GM19193 (cell line): Measurements from ENCODE around the gene ZNF407.

Experiments used
- POLR2A ChIP-seq: IDR thresholded peaks from 4 replicates; pipeline ENCODE4 v1.6.1; 2011; ENCODE audit not compliant: insufficient read depth, insufficient read length; ENCODE audit errors: extremely low read depth

Gene ZNF407

DNA sequence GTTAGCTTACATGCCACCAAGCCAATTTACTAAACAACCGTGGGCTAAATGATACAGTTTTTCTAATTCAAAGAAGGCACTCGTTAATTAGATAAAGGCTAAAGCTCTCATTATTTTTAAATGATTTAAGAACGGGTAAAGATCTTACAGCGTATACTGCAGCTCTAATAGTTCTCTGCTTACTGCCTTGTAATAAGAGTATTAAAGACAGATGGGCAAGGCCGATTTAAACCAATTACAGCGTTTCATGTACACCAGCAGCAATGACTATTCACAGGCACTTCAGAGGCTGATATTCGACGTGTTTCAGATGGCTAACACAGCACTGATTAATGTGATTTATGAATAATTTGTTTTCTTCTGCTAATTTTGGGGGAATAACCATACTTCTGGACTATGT is 259.3 kb downstream of the ZNF407 start:
- no peak for TF ChIP-seq POLR2A

DNA sequence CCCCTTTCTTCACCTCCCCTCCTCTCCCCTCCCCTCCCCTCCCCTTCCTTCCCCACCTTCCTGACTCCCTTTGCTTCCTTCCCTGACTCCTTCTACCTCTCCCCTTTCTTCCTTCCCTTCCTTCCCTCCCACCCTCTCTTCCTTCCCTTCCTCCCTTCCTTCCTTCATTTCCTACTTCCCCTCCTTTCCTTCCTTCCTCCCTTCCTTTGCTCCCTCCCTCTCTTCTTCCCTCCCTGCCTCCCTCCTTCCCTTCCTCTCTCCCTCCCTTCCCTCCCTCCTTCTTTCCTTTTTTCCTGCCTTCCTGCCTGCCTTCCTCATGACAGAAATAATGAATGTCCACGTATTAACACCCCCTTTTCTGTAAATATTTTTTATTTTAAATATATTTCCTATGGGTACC is 260.2 kb downstream of the ZNF407 start:
- no peak for TF ChIP-seq POLR2A

DNA sequence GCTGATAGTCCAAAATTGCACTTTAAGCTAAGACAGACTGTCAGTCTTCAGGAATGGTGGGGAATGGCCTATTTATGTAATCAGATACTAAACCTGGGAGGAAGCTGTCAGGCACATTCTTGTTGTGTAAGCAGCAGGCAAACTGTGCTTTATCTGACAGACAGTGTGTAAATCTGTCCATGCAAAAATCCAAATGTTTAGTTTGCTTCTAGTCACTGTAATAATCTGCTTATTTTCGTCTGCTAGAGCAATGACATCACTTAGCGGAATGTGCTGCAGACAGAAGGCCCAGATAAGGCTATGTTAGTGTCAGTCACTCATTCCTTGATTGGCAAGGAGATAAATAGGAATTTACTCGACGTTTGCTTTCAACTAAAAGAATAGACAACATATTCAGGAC is 263.5 kb downstream of the ZNF407 start:
- no peak for TF ChIP-seq POLR2A

DNA sequence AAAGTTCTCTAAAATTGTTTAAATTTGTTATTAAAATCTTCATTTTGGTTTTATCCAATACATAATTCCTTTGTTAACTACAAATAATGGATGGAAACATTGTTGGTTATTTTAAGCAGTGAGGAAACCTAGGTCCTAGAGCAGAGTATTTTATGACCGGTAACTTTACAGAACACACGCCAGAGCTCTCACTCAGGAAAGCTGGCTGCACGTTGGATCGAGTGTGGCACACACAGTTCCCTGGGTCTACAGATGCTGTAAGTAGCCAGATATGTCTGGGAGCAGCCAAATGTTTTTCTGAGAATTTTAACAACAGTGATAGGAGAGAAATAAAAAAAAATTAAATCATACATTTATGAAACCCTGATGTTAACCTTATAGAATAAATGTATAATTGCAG is 264.4 kb downstream of the ZNF407 start:
- TF ChIP-seq POLR2A: no peak

DNA sequence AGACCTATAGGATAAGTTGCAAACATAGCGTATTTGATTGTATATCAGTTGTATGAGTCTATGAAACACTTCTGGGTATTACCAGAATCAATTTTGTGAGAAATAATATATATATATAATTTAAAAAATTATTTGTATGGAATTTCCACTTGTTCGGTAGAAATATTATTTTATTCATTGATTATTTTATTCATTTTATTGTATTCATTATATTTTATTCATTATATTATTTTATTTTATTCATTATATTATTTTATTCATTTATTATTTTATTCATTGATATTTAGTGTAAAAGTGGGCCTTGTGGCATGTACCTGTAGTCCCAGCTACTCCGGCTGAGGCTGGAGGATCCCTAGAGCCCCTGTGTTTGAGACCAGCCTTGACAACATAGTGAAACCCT is 268.9 kb downstream of the ZNF407 start:
- no peak for TF ChIP-seq POLR2A

DNA sequence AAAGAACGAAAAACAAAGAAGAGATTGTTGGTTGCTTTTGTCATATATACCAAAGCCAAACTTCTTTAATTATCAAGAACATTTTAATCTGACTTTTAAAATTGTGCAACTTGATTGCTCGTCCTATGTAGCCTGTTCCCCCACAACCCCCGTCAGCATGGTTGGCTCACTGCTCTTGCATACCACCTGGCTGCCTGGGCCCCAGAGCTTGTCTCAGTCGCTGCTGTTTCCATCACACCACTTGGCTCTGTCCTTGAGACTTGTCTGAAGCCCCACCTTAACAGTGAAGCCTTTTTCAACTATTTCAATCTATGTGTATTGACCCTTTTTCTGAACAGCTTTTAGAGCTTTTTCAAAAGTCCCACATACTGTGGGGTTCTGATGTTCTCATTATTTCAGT is 270.8 kb downstream of the ZNF407 start:
- no peak for TF ChIP-seq POLR2A

DNA sequence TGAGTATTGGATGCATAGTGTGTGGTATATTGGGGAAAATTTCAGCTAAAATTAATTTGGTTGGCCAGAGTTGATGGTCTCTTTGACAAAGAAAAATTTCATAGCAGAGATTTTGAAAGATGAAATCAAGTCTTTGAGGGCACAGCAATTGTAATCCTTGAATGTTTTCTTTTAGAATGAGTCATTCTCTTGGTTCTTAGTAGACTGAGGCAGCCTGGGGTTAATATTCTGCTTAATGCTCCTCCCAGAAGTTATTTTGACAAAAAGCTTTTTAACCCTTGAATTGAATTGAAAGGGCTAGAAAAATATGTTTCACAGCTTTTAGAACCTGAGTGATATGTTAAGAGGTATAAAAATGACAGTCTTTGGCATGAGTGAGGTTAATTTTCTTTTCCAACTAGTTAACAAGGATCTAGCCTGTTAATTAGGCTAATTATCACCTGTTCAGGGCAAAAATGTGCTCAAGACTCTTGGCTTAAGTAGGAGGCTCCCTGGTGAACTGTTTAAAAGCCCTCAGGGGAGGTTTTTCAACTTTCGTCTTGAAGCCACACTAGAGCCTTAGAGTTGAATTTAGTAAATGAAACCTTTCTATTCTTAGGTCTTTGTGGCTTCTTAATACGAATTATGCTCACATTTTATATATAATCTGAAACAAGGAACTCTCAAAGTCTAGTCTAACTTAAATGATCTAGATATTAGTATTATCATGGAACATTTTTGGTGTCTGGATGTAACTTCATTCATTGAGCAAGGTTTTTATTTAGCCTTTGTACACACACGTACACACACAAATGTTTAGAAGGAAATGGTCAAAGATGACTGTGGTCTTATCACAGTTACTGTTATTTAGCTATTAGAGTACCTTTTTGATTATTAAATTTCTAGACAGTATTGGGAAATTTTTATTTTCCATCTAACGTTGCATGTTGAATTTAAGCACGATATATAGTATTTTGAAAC is 272.5 kb downstream of the ZNF407 start:
- TF ChIP-seq POLR2A: no peak

DNA sequence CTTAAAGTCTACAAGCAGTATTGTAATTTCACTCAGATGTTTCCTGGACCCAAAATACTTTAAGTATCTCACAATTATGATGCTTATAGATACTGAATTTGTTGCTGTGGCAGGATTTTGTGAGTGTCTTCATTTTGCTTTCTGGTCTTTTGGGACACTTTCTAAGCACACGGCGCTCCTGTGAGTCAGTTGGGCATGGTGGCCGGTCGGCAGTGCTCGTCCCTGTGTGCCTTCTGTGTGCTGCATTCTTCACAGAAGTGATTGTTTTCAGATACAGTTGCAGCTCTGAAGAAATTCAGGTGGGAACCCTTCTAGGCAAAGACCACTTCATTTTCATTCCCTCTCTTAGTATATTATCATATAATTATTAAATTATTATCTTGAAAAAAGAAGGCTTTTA is 273.3 kb downstream of the ZNF407 start:
- TF ChIP-seq POLR2A: no peak

DNA sequence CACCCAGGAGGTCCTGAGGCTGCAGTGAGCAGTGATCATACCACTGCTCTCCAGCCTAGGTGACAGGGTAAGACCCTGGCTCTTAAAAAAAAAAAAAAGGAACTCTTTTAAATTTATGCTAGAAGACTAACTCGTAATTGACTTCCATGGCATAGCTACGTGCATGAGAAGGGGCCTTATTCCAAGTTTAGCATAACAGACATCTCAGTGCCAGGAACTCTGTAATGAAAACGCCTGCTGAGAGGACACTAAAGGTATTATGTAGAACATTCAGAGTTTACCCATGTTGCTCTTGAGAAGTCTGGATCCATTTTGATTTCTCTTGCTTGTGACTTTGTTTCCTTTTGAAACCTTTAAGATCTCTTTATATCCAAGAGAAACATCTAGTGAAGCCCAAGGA is 276.0 kb downstream of the ZNF407 start:
- TF ChIP-seq POLR2A: no peak

DNA sequence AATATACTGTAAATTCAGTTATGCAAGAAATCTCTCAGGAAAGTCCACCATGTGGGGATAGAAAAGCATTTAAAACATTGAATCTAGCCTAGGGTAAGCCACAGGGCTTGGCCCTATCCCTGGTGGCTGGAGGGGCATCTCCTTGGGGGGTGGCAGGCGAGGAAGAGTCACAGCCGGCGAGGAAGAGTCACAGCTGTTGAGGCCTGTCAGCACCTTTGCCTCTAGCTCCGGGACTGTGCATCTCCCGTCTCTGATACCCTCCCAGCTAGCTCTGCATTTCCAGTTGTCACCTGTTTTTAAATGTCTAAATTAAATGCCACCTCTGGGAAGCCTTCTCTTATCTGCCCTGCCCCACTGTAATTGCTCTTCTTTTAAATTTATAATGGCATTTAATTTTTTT is 276.7 kb downstream of the ZNF407 start:
- TF ChIP-seq POLR2A: no peak

DNA sequence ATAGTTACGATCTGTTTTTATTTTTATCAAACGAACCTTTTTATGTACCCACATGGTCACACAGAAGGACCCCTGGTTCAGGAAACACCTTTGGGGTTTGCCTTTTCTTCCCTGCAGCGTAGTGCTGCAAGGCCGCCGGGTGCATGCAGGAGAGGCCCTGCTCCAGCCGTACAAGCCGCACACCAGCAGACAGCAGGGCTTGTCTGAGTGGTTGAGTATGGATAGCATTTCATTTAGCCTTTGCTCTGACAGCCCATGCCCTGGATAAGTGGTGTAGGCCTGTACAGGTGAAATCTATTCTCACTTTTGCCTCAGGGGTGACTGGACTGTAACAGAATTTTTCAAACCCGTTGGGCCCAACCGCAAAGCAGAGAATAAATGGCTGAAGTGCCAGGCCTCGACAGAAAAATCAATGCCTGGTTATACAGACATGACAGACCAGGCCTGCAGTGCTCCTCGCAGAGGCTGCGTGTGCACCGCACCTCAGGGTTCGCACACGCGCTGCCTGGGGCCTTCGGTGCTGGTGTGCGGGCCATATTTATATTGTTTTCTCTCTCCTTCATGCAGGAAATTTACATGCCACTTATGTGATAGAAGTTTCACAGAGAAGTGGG is 279.1 kb downstream of the ZNF407 start:
- TF ChIP-seq POLR2A: no peak

DNA sequence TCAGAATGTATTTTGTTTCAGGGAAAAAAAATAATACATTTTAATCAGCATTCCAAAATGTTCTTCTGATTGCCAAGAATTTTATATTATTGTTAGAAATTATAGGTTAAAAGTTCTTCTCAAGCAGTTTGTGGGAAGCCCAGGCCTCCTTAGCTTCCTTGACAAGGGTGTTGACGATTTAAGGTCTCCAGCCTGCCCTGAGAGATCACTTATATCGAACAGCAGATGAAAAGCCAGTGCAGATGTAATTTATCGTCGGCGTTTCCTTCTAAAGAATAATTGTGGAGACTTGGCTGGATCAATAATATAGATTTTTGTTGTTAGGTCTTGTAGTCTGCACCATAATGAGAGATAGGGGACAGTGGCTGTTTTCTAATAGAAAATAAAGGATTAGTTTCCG is 280.6 kb downstream of the ZNF407 start:
- TF ChIP-seq POLR2A: no peak

DNA sequence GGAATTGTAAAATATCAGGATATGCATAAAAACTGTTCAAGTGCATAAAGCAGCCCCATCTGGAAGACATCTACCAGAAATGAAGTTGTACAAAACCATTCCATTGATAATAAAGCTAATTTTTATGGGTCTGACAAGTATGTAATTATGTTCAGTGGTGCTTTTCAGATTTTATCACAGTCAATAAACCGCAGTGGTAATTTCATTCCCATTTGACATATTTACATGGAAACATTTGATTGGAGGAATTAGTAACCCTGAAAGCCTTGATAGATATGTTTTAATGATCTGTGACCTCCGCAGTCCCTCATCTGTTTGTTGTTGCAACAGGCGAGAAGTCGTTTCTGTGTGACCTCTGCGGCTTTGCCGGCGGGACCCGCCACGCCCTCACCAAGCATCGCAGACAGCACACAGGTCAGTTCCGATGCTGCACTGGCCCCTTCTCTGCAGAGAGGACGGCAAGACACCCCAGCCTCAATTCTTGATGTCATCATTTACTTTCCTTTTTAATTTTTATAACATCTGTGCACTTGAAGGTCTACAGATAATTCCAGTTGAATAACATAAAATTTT is 283.1 kb downstream of the ZNF407 start:
- TF ChIP-seq POLR2A: no peak

DNA sequence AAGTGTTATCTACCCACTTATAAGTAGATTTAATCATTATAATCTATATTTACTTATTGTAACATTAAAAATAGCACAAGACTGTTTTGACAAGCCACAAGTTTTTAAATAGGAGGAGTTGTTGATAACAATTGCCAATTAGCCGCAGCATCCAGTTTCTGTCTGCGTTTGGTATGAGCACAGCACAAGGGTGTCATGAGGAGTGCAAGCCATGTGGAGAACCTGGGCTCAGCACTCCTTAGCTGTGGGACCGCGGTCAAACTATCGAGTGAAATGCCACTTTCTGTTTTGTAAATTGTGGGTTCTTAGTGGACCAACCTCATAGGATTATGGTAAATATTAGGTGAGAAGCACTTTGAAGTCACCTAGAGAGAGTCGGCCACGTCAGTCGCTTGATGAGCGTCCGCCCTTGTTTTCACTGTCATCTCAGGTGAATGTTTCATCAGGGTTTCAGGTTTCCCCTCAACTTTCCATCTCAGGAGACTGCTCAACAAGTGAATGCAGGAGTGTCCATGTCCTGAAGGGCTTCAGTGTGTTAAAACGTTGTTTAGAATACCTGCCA is 294.5 kb downstream of the ZNF407 start:
- TF ChIP-seq POLR2A: no peak

DNA sequence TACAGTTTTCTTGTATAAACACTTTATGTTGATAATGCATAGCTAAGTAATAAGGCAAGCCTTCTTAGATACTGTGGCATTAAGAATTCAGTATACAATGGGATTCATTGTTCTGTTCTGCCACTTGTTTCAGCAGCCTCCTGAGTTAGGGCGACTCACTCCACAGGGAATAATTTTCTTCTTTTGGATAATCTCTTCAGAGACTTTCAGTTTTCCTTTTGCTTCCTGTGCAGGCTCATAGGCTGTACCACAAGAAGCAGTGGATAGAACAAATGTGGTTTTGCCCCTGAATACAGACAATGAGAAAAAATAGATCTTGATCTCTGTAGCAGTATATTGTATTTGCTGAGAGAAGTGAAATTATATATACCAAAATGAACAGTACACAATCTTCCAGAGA is 298.0 kb downstream of the ZNF407 start:
- no peak for TF ChIP-seq POLR2A
